BLaER1 (cell line): ENCODE data around the gene QTRT2.

ENCODE experiments used
- H3K27ac ChIP-seq: shearing (Covaris generic); formaldehyde crosslinking; 2 replicates; pipeline ENCODE4 v1.8.1; 2022
- H3K27me3 ChIP-seq: shearing (Covaris generic); formaldehyde crosslinking; 2 replicates; pipeline ENCODE4 v1.8.1; 2022
- H3K36me3 ChIP-seq: shearing (Covaris generic); formaldehyde crosslinking; 2 replicates; pipeline ENCODE4 v1.8.1; 2022
- H3K4me1 ChIP-seq: shearing (Covaris generic); formaldehyde crosslinking; 2 replicates; pipeline ENCODE4 v1.8.1; 2022
- H3K4me2 ChIP-seq: shearing (Covaris generic); formaldehyde crosslinking; 2 replicates; pipeline ENCODE4 v1.8.1; 2022
- H3K4me3 ChIP-seq: shearing (Covaris generic); formaldehyde crosslinking; 2 replicates; pipeline ENCODE4 v1.8.1; 2022
- H3K9ac ChIP-seq: shearing (Covaris generic); formaldehyde crosslinking; 2 replicates; pipeline ENCODE4 v1.8.1; 2022
- H3K9me3 ChIP-seq: shearing (Covaris generic); formaldehyde crosslinking; 2 replicates; pipeline ENCODE4 v1.8.1; 2022
- H4K20me1 ChIP-seq: shearing (Covaris generic); formaldehyde crosslinking; 2 replicates; pipeline ENCODE4 v1.8.1; 2022
- Cebpa-rat ChIP-seq: shearing (Covaris generic); IDR thresholded peaks from 2 replicates; pipeline ENCODE4 v1.8.1; 2022

Gene QTRT2

DNA sequence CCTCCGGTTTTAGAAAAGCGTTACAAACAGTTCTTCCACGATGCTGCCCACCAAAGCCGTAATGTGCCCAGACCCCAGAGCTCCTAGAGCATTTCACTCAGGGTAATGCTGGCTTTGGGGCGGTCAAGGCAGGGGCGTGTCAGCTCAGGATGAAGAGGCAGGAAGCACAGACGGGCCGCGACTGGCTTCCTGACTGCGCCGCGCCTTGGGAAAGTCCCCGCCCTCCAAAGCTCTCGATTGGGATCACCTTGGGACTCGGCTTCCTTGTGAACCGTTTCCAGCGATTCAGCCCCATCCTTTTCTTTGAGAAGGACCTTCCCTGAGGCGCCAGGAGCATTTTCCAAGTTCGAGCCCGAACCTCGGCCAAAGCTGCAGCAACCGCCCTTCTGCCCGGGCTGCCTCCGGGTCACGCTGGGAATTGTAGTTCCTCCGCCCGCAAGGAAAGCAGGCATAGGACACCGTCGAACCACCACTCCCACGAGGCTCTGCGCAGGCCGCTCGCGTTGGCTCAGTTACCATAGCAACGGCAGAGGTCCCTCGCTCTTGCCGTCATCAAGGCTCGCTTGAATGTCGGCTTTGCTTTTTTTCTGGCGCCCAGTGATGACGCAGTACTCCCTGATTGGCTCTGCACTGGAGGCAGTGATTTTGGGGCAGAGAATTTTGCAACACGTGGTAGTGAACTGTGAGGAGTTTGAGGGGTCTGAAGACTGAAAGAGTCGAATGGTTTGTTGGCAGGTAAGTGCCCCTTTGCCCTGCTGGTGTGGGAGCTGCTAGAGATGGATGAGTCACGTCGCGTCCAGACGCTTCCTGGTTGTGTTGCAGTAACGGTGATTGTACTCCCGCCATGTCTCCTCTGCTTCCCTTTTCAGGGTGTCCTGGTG, at the start of gene QTRT2, which contains the start of gene CCDC191:
QTRT2 (plus strand) TSS at position 608 of the 881 bp plus-strand sequence. CDS start 8,521 bp downstream, outside the sequence.
CCDC191 (minus strand) TSS at position 397 of the 881 bp plus-strand sequence; CDS start at position 337, 60 bp downstream.
- no peaks in the 10 kb centered on the region for H3K27me3 ChIP-seq
- peak within 1 kb of the TSS; percentile 73 for H3K4me2 ChIP-seq
- no peak for TF ChIP-seq Cebpa-rat
- H3K4me3 ChIP-seq, result peak within 1 kb of the TSS; percentile 80
- peak within 1 kb of the TSS; percentile 50 for H3K27ac ChIP-seq
- peaks cover 12% of the 10 kb centered on the region for H3K36me3 ChIP-seq
- H3K9me3 ChIP-seq, result no peaks in the 10 kb centered on the region
- peak within 1 kb of the TSS; percentile 80 for H3K9ac ChIP-seq
- peaks cover 13% of the 10 kb centered on the region for H4K20me1 ChIP-seq
- peaks cover 30% of the 10 kb centered on the region for H3K4me1 ChIP-seq

DNA sequence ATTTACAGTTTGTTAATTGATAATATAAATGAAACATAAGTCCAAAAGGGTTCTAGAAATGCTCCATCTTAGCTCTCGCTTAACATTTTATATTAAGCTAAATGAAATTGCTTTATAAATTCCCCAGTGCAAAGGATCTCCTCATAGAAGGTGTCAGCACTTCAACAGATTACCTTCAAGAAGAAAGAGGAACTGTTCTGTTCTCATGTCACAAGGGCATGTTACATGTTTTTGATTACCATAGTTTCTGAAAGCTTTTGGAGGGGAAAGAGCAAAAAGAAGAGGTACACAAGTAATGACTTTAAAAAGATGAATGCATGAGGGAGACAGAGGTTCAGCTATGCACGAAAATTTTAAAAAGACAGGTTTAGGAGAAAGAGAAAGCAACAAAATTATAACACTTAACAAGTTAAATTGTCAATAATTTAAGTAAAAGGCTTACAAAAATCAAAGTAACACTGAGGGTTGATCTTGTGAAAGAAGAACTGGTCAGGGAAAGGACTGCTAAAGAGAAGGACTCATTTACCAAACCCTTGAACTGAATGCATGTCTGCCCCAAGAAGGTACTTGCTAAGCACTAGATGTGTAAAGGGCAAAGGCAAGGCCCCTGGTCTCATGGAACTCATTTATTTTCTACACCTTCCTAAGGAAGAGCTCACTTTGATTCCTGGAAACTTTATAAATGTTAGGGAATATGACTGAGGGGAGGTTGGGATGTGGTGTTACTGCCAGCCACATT, 45.3 kb upstream of the QTRT2 start:
- H3K27ac ChIP-seq, result no peak overlapping the region
- no peaks in the 10 kb centered on the region for H3K27me3 ChIP-seq

DNA sequence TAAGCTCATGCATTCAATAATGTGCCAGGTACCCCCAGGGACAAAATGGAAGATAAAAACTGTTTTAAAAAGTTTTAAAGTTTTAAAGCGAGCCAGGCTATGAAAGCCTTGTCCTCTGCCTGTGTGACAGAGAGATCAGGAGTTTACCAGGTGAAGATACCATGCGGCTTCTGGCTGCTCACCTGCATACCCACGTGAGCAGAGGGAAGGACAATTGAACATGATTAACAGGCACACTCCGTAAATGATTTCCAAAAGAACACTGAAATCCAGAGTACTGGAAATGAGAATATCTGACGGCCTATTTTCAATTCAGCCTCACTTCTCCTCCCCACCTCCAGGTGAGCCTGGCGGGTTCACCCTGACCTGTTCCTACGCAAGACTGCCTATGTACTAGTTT, 42.3 kb upstream of the QTRT2 start:
- Histone ChIP-seq H3K36me3 (no peaks in the 10 kb centered on the region), H4K20me1 (no peaks in the 10 kb centered on the region), H3K4me1 (0 out of 2 replicates have a peak, but pooled peaks cover 5% of the 10 kb centered on the region), H3K4me3 (no peak overlapping the region), H3K9ac (no peak overlapping the region), H3K4me2 (peak overlapping the region; percentile 12; the same call in 1 of the 2 replicates), H3K9me3 (no peaks in the 10 kb centered on the region), H3K27me3 (no peaks in the 10 kb centered on the region), H3K27ac (no peak overlapping the region)
- TF ChIP-seq Cebpa-rat, result no peak

More for the DNA sequence above, 45.3 kb upstream of the QTRT2 start:
- peaks cover 1% of the 10 kb centered on the region; the same call in 1 of the 2 replicates for H3K9me3 ChIP-seq
- no peak overlapping the region for H3K4me2 ChIP-seq
- no peaks in the 10 kb centered on the region for H3K36me3 ChIP-seq
- peaks cover 6% of the 10 kb centered on the region for H3K4me1 ChIP-seq
- no peak for TF ChIP-seq Cebpa-rat
- no peak overlapping the region for H3K4me3 ChIP-seq
- no peaks in the 10 kb centered on the region for H4K20me1 ChIP-seq
- H3K9ac ChIP-seq, result no peak overlapping the region

DNA sequence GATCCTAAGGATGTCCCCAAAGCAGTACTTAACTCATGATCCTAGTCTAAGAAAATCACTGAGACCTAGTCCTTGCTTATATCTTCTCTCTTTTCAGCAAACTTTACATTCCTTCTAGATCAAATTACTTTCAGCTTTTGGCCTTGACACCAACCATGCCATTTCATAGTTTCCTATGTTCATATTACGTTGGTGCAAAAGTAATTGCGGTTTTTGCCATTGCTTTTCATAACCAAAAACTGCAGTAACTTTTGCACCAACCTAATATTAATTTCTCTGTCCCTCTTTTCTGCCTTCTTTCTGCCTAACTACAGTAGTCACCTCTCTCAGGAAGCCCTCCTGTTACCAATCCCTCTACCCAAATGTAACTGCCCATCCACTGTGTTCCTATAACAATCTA, 37.1 kb upstream of the QTRT2 start:
- peaks cover 11% of the 10 kb centered on the region for H3K4me1 ChIP-seq
- H3K4me3 ChIP-seq, result no peak overlapping the region
- H3K9ac ChIP-seq, result no peak overlapping the region
- no peaks in the 10 kb centered on the region for H4K20me1 ChIP-seq
- TF ChIP-seq Cebpa-rat, result no peak
- no peaks in the 10 kb centered on the region for H3K27me3 ChIP-seq
- H3K27ac ChIP-seq, result no peak overlapping the region
- H3K36me3 ChIP-seq, result no peaks in the 10 kb centered on the region
- no peak overlapping the region for H3K4me2 ChIP-seq
- H3K9me3 ChIP-seq, result no peaks in the 10 kb centered on the region

DNA sequence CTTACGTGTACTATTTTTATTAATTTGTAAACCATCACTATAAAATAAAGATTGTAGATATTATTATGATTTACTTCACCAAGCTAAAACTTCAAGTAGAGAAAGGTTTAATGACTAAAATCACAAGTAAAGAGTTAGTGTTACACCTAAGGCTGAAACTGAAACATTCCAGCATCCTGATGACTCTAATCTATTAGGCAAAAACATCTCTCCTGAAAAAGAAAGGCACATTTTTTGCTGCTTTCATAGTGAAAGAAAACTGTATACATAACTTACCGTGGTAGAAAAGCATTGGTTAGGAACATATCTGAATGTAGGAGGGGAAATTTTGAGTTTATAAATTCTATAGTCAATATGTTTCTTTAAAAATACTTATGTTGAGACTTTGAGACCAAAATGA, 35.6 kb upstream of the QTRT2 start:
- Histone ChIP-seq H4K20me1 (no peaks in the 10 kb centered on the region), H3K27ac (no peak overlapping the region), H3K4me1 (peaks cover 9% of the 10 kb centered on the region), H3K27me3 (no peaks in the 10 kb centered on the region), H3K9me3 (no peaks in the 10 kb centered on the region), H3K4me2 (no peak overlapping the region), H3K4me3 (no peak overlapping the region), H3K9ac (no peak overlapping the region), H3K36me3 (no peaks in the 10 kb centered on the region)
- TF ChIP-seq Cebpa-rat, result no peak

DNA sequence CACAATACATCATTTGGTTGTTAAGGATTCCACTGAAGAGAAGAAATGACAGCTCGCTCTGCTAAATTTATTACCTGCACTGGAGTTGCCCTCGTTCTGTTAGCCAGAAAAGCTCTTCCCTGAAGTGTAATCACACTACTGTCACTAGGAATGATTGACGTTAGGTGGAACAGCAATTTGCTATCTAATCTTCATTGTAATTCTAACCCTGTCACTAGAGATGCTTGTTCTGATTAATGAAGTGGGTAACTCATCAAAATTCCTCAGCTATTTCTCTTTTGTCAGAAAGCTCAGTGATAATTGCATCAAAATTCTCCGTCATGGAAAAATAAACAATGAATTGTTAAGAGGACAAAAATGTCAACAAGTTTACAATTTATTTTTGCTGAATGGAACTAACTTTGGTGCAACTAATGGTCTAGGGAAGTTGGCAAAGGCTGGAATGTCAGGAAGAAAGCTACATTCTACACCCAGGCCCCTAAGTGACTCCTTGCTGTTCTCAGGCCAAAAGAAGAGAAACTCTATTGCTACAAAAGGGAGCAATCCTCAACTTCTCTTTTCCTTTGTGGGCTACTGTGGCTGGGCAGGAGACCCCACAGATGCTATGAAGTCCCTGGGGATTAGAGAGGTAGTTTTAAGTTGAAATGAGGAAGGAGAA, 34.3 kb upstream of the QTRT2 start:
- Histone ChIP-seq H3K36me3 (no peaks in the 10 kb centered on the region), H3K9me3 (no peaks in the 10 kb centered on the region), H3K4me3 (no peak overlapping the region), H3K27ac (no peak overlapping the region), H3K4me1 (peaks cover 9% of the 10 kb centered on the region), H3K27me3 (no peaks in the 10 kb centered on the region), H4K20me1 (no peaks in the 10 kb centered on the region), H3K4me2 (peak overlapping the region; percentile 45), H3K9ac (no peak overlapping the region)
- TF ChIP-seq Cebpa-rat, result no peak

DNA sequence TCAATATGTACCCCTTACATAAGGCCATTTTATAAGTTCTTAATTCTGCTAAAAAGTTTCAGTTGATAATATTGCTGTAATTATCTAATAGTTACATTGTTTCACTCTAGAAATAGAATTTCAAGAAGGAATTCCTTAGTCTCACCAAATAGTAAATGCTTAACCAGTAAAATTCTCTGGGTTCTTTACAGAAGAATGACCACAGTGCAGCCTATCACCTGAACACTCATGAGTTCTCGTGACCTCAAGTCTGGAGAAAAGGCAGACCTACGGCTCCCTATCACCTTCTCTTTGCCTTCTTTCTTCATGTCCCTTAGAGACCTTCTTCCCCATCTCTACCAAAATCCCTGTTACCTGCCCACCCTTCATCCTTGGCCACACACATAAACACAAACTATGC, 31.1 kb upstream of the QTRT2 start:
- Histone ChIP-seq H3K27ac (no peak overlapping the region), H3K36me3 (no peaks in the 10 kb centered on the region), H4K20me1 (no peaks in the 10 kb centered on the region), H3K9me3 (no peaks in the 10 kb centered on the region), H3K9ac (no peak overlapping the region), H3K27me3 (no peaks in the 10 kb centered on the region), H3K4me3 (no peak overlapping the region), H3K4me1 (peaks cover 9% of the 10 kb centered on the region), H3K4me2 (no peak overlapping the region)
- no peak for TF ChIP-seq Cebpa-rat

DNA sequence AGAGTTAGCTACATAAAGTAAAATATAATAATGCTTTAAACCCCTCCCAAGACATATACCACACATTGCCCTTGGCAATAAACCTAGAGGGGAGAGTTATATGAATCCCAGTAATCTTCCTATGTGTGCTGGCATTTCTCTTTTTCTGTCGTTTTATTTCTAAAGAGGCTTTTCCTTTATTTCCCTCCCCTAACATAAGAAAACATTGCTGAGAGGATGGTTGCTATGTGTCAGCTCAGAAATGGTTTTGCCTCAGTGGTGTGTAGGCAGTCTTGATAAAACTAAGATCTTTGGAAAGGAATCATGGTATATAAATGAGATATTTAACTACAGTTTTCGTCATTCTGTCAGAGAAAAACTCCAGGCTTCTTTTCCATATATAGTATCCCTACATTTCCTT, 30.2 kb upstream of the QTRT2 start:
- Histone ChIP-seq H3K9ac (no peak overlapping the region), H4K20me1 (no peaks in the 10 kb centered on the region), H3K4me3 (no peak overlapping the region), H3K36me3 (no peaks in the 10 kb centered on the region), H3K4me2 (no peak overlapping the region), H3K27ac (no peak overlapping the region), H3K27me3 (no peaks in the 10 kb centered on the region), H3K4me1 (peaks cover 9% of the 10 kb centered on the region), H3K9me3 (no peaks in the 10 kb centered on the region)
- no peak for TF ChIP-seq Cebpa-rat

DNA sequence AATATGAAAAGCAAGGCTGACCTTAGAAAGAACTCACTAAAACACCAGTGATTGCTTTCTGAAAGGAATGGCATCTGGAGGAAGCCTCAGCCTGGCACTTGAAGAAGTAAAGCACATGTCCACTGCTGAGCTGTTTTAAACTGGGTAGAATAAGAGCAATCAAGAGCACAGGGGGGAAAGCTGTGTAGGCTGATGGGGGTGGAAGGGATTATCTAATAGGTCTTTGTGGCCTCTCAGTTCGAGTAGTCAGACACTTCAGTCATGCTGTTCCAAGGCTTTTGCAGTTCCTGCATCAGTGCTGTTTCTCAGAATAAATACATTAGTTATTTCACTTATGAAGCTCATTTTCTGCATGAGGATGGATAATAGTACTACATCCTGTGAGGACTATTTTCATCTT, 22.8 kb upstream of the QTRT2 start:
- no peak for TF ChIP-seq Cebpa-rat

More for the DNA sequence above, 22.8 kb upstream of the QTRT2 start:
- H3K4me1 ChIP-seq, result no peaks in the 10 kb centered on the region
- no peak overlapping the region for H3K4me3 ChIP-seq
- no peaks in the 10 kb centered on the region for H4K20me1 ChIP-seq
- no peak overlapping the region for H3K9ac ChIP-seq
- no peaks in the 10 kb centered on the region for H3K27me3 ChIP-seq
- no peak overlapping the region for H3K27ac ChIP-seq
- H3K9me3 ChIP-seq, result no peaks in the 10 kb centered on the region
- no peaks in the 10 kb centered on the region for H3K36me3 ChIP-seq
- H3K4me2 ChIP-seq, result no peak overlapping the region
